OCI-LY7 (cell line): ENCODE measurements around the gene CRABP2. TPM values are rescaled to one million over a fixed set of nuclear protein-coding genes. Genes with fewer than 3 reads are reported as not detected.

Experiments
- Bru-seq: library from RNA; stranded (reverse); fragments of 400-500 nt; gene quantifications from one replicate; lab custom pipeline; 2021; lab: Mats Ljungman, UMichigan
- BruChase-seq, 2 experiments: library from RNA; stranded (reverse); fragments of 400-500 nt; gene quantifications; one replicate each; lab custom pipeline; 2021; lab: Mats Ljungman, UMichigan
- BruUV-seq: library from RNA; stranded (reverse); fragments of 400-500 nt; replicated peaks from 2 replicates; lab custom pipeline; 2021; lab: Mats Ljungman, UMichigan
- CTCF ChIA-PET: fragments of 300-600 bp; sonication (Branson Sonifier 250); formaldehyde crosslinking; loops from one replicate; lab custom pipeline; 2022; ENCODE audit warnings: antibody characterized with exemption; ENCODE audit not compliant: unreplicated experiment; lab: Charles Lee
- POLR2A ChIA-PET: fragments of 300-600 bp; sonication (Branson Sonifier 250); formaldehyde crosslinking; loops from one replicate; lab custom pipeline; 2022; ENCODE audit warnings: antibody characterized with exemption; lab: Charles Lee
- DNase-seq: peaks from one replicate; pipeline ENCODE4 v3.0.0-alpha.2; 2015; ENCODE audit warnings: low spot score
- H2AFZ ChIP-seq: fragments of 200-600 bp; sonication (generic), shearing (Covaris generic); 2 replicates; pipeline ENCODE4 v1.6.1; 2014; ENCODE audit warnings: mild to moderate bottlenecking, antibody characterized with exemption, low read length, moderate library complexity
- H3K27ac ChIP-seq: fragments of 200-600 bp; sonication (generic); 2 replicates; pipeline ENCODE4 v1.5.1; 2014; ENCODE audit warnings: mixed run types, low read depth, mild to moderate bottlenecking, moderate library complexity, low read length, inconsistent platforms; ENCODE audit not compliant: poor library complexity, severe bottlenecking
- H3K36me3 ChIP-seq: fragments of 200-600 bp; sonication (generic); 2 replicates; pipeline ENCODE4 v1.6.1; 2014; ENCODE audit warnings: mild to moderate bottlenecking, antibody characterized with exemption, low read length, moderate library complexity, mixed read lengths; ENCODE audit not compliant: insufficient read depth
- H3K4me1 ChIP-seq: fragments of 200-600 bp; sonication (generic); 2 replicates; pipeline ENCODE4 v1.5.1; 2014; ENCODE audit warnings: mild to moderate bottlenecking, low read length; ENCODE audit not compliant: insufficient read depth, poor library complexity, severe bottlenecking
- H3K4me2 ChIP-seq: fragments of 200-600 bp; sonication (generic); 2 replicates; pipeline ENCODE4 v1.6.1; 2014; ENCODE audit warnings: mild to moderate bottlenecking, low read length
- H3K4me3 ChIP-seq: fragments of 200-600 bp; sonication (generic); 2 replicates; pipeline ENCODE4 v1.5.1; 2014; ENCODE audit warnings: mild to moderate bottlenecking, low read depth, low read length; ENCODE audit not compliant: poor library complexity, severe bottlenecking
- H3K79me2 ChIP-seq: fragments of 200-600 bp; sonication (generic); 2 replicates; pipeline ENCODE4 v1.6.1; 2016; ENCODE audit warnings: low read depth, mild to moderate bottlenecking, low read length, moderate library complexity, mixed read lengths; ENCODE audit not compliant: insufficient read depth
- H3K9me2 ChIP-seq: fragments of 200-600 bp; sonication (generic); 2 replicates; pipeline ENCODE4 v1.6.1; 2016; ENCODE audit warnings: mild to moderate bottlenecking, low read length, mixed read lengths; ENCODE audit not compliant: insufficient read depth
- H3K9me3 ChIP-seq: fragments of 200-600 bp; sonication (generic); 2 replicates; pipeline ENCODE4 v1.6.1; 2014; ENCODE audit warnings: mild to moderate bottlenecking, mixed run types, low read length, mixed read lengths
- H4K20me1 ChIP-seq: fragments of 200-600 bp; sonication (generic); 2 replicates; pipeline ENCODE4 v1.6.1; 2014; ENCODE audit warnings: mild to moderate bottlenecking, antibody characterized with exemption, low read length, moderate library complexity, mixed read lengths; ENCODE audit not compliant: insufficient read depth
- CTCF ChIP-seq: fragments of 200-600 bp; sonication (generic); conservative IDR thresholded peaks from 2 replicates; pipeline ENCODE4 v1.5.1; 2014; ENCODE audit warnings: mild to moderate bottlenecking, antibody characterized with exemption, low read length, moderate library complexity, mixed read lengths
- EZH2phosphoT487 ChIP-seq: fragments of 200-600 bp; sonication (generic); IDR thresholded peaks from 2 replicates; pipeline ENCODE4 v1.6.1; 2018; ENCODE audit warnings: low read depth, borderline replicate concordance, mild to moderate bottlenecking, mixed run types, antibody characterized with exemption, low read length, moderate library complexity, mixed read lengths
- intact Hi-C: fragments of 100-400 bp; cut with micrococcal nuclease; formaldehyde crosslinking; loops from one replicate; pipeline ENCODE4 v1.10.0; 2022; ENCODE audit not compliant: unreplicated experiment
- long read RNA-seq: library from polyadenylated mRNA; stranded (forward); transcript quantifications from one replicate; pipeline ENCODE4 v2.0.0, GENCODE V29; 2022
- total RNA-seq, 2 experiments: library from RNA; depleted of rRNA in 1 of 2; stranded (reverse); fragments of >200 nt in 1 of 2; shearing (Covaris generic) in 1 of 2; gene quantifications; 2 replicates each; pipeline ENCODE4 v1.2.3, GENCODE V29; 2014 to 2022

CRABP2 gene
- total RNA-seq (2014; rRNA removed; shearing (Covaris generic)) (1.4 and 2.8 TPM in 2 replicates), total RNA-seq (2022) (1.5 and 2.1 TPM in 2 replicates), Bru-seq, nascent RNA (percentile 42 among the genes with signal in this experiment), BruChase-seq, experiment 1, labeled RNA remaining after a 6-hour chase (percentile 49 among the genes with signal in this experiment), BruChase-seq, experiment 2, labeled RNA remaining after a 2-hour chase (percentile 46 among the genes with signal in this experiment)
- long read RNA-seq, partial matches to known transcripts: 0 of 1 reads
- long read RNA-seq, other reads (novel, unspliced or antisense): 0 of 1 reads

- Histone ChIP-seq H3K9me2 (no peaks in the 10 kb centered on the region), H3K4me1 (peaks cover 17% of the 10 kb centered on the region), H3K9me3 (no peaks in the 10 kb centered on the region), H3K27ac (no peak within 1 kb of the TSS), H4K20me1 (no peaks in the 10 kb centered on the region), H3K4me3 (peak within 1 kb of the TSS; percentile 53), H3K79me2 (no peaks in the 10 kb centered on the region), H3K36me3 (no peaks in the 10 kb centered on the region), H3K4me2 (peak within 1 kb of the TSS; percentile 65), H2AFZ (no peak within 1 kb of the TSS; the same call in 1 of the 2 replicates)
- no TSS peak for BruUV-seq
- ChIA-PET POLR2A (no interaction called here), CTCF (interaction anchor here (2.6 kb wide), 1 partner anchor 16 kb away, joined by 19 read pairs; no protein-coding TSS in a partner anchor)
- TF ChIP-seq CTCF (no peak), EZH2phosphoT487 (no peak)
- intact Hi-C loops: no loop called here
- DNase-seq: no peak
Measured at GRCh38 chr1:156705321-156705917, at the start of gene CRABP2. Gene CRABP2, minus strand, starts transcription at chr1:156705583. Its CDS starts 137 bp downstream, at chr1:156705446.

- peaks cover 23% of the 10 kb centered on the region for H3K36me3 ChIP-seq
- no peak overlapping the region for H3K27ac ChIP-seq
- DNase-seq: no peak
- H3K4me2 ChIP-seq: no peak overlapping the region
- intact Hi-C loops: loop anchor here (10.0 kb wide), 1 partner anchor 249 kb away; the partner anchor contains the start of gene MEF2D
- H3K79me2 ChIP-seq: peaks cover 37% of the 10 kb centered on the region
- TF ChIP-seq EZH2phosphoT487 (no peak), CTCF (no peak)
- H2AFZ ChIP-seq: no peak overlapping the region
- H3K9me3 ChIP-seq: no peaks in the 10 kb centered on the region
- peaks cover 19% of the 10 kb centered on the region for H3K4me1 ChIP-seq
- H3K9me2 ChIP-seq: no peaks in the 10 kb centered on the region
- H4K20me1 ChIP-seq: no peaks in the 10 kb centered on the region
- ChIA-PET CTCF (no interaction called here), POLR2A (no interaction called here)
- H3K4me3 ChIP-seq: no peak overlapping the region
- TSS peak; percentile 40 for BruUV-seq
Measured at GRCh38 chr1:156754219-156754618, 48.8 kb upstream of the CRABP2 start.
